Fibroblast of mammary gland (primary cell): Measurements from ENCODE around the gene PFKFB4.

ENCODE experiments used
- DNase-seq: peaks from one replicate; pipeline ENCODE4 v3.0.0-alpha.2; 2010; ENCODE audit warnings: low read depth
- H3K4me3 ChIP-seq: 2 replicates; pipeline ENCODE4 v1.5.1; 2011; ENCODE audit warnings: low read depth, mild to moderate bottlenecking, low read length, moderate library complexity; ENCODE audit not compliant: control insufficient read depth
- CTCF ChIP-seq: conservative IDR thresholded peaks from 2 replicates; pipeline ENCODE4 v1.5.1; 2011; ENCODE audit warnings: low read depth, low read length, inconsistent platforms; ENCODE audit not compliant: control insufficient read depth, insufficient read depth

The PFKFB4 gene

GRCh38 chr3:48556796-48557626 is at the start of gene PFKFB4:
PFKFB4 (minus strand) TSS chr3:48556803; CDS start chr3:48556777, 26 bp downstream.
- peak; percentile 99 for DNase-seq
- H3K4me3 ChIP-seq, result peak within 1 kb of the TSS; percentile 69
- TF ChIP-seq CTCF, result no peak

GRCh38 chr3:48601622-48601994 is 45.0 kb upstream of the PFKFB4 start:
- no peak overlapping the region for H3K4me3 ChIP-seq
- no peak for DNase-seq
- no peak for TF ChIP-seq CTCF

GRCh38 chr3:48600711-48601621 is 44.4 kb upstream of the PFKFB4 start:
- no peak overlapping the region for H3K4me3 ChIP-seq
- DNase-seq, result no peak
- no peak for TF ChIP-seq CTCF

GRCh38 chr3:48599509-48600285 is 43.1 kb upstream of the PFKFB4 start:
- no peak overlapping the region for H3K4me3 ChIP-seq
- no peak for DNase-seq
- TF ChIP-seq CTCF, result no peak

- H3K4me3 ChIP-seq, result no peak overlapping the region
- DNase-seq, result no peak
- TF ChIP-seq CTCF, result no peak
Observed at GRCh38 chr3:48599077-48599501, 42.5 kb upstream of the PFKFB4 start.
